HG03097 (cell line): ENCODE data around the gene ATP10B.

Experiments
- ATAC-seq: cut with Tn5 transposase; IDR thresholded peaks from one replicate; pipeline ENCODE4 v1.9.1; 2021; ENCODE audit not compliant: unreplicated experiment, low FRiP score

Gene ATP10B

GRCh38 chr5:160573318-160573717, 278.7 kb downstream of the ATP10B start:
- no peak for ATAC-seq

GRCh38 chr5:160567031-160567705, 284.8 kb downstream of the ATP10B start:
- ATAC-seq, result no peak

DNA sequence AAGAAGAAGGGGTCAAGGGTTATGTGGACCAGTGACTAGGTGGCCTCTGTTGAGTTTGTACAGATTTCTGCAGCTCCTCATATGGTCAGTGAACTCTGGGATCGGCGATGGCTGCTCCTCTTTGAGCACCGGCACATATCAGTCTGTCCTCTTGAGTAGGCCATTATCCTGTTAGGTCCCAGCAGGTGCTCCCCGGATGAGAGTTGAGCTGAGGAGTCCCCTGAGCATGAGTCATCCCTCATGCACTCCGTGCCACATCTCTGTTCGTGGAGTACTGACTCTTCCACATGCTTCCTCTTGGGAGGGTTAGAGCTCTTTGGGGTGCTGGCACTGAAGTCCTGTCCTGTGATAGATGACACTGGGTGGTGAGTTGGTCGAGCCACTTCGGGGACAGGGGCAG, 286.6 kb downstream of the ATP10B start:
- ATAC-seq, result no peak

DNA sequence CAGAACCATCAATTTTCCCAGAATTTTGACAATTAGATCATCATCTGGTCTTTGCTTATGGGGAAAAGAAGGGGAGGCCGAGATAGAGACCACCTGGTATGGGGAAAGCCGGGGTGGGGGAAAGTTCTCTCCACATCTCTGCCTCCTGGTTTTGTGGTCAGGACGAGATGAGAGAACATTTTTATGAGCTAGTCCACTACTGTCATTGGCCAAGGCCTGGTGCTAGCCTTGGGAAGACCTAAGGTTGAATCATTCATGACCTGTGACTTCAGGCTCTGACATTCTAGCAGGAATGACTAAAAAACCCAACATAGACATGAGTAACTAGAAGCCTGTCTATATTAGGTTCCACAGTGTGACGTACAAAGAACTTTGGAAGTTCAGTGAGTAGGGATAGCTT, 295.2 kb downstream of the ATP10B start:
- ATAC-seq, result no peak

GRCh38 chr5:160555971-160556631, 295.9 kb downstream of the ATP10B start:
- ATAC-seq, result no peak

DNA sequence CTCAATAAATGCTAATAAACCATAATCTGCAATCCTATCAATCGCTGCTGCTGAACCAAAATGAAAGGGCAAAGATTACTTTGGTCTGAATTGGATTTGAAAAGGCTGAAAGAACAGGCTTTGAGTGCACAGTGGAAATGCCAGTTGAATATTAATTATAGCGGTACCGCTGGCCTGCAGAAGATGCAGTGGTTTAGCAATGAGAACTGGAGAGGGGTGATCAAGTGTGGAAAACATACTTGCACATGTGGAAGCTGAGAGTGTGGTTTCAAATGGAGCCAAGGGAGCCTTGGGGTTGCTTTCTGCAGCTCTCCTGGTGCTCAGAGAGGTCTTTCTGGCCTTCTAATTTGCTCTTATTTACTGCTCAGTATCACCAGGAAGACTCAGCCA, 296.4 kb downstream of the ATP10B start:
- ATAC-seq, result no peak

DNA sequence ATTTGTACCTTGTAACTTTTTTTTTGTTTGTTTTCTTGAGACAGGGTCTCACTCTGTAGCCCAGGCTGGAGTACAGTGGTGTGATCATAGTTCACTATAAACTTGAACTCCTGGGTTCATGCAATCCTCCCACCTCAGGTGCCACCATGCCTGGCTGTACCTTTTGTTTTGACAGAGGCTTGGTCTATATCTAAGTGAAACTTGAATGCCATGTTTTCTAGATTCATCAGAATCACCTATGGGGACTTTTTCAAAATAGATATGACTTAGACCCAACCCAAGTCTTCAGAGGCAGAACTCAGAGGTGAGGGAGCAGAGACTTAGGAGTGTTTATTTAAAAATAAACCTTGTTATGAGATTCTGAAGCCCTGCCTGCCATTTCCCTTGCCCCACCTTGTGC, 301.9 kb downstream of the ATP10B start:
- no peak for ATAC-seq

DNA sequence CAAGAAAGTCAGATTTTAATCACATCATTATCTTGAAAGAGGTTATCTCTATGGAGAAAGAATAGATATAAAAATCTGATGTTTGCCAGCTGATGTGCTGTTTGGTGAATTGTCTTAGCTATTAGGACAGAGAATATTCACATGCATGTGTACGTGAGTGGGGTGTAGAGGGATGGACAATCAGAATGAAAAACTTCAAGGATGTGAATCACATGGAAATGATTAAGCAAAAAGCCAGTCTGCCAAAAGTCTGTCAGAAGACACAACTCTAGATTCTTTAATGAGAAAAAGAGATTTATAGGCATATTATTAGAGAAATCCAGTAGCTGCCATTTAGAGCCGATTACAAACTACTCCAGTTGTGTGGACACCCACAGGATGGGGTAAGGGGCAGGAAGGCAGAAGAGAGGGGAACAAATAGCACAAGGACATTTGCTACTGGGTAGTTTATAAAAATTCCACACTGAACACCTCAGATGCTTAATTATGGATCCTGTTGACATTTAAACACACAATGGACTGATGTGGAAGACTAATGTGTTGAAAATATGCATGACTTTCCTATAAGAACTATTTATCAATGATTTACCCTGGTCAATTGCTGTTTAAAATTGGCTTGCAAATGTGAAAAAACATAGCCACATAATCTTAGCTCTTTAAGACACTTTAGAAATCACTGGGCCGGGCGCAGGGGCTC, 302.9 kb downstream of the ATP10B start:
- no peak for ATAC-seq

DNA sequence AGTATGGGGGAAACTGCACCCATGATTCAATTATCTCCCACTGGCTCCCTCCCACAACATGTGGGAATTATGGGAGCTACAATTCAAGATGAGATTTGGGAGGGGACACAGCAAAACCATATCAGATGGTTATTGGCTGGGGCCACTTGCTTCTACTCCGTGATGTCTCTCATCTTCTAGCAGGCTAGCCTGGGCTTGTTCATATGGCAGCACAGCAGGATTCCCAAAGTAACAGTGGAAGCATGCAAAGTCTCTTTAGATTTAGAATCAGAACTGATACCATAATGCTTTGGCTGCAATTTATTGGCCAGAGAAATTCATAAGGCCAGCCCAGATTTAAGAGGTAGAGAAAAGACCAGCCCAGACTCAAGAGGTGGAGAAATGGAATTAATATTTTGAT, 304.1 kb downstream of the ATP10B start:
- ATAC-seq, result no peak

DNA sequence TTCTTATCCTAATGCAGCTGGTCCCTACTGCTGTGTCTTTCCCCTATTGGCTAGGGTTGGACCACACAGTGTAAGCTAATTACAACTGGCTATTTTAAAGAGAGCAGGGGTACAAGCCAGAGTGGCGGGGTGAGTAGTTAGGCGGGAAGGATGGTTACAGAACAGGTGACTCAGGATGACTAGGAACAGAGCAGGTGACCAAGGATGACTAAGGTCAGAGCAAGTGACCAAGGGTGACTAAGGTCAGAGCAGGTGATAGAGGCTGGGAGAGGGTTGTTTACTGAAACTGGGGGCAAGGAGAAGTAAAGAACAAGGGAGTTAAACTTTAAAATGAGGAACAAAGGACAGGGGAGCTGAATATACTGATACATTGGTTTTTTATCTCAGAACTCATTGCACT, 304.9 kb downstream of the ATP10B start:
- ATAC-seq, result no peak

DNA sequence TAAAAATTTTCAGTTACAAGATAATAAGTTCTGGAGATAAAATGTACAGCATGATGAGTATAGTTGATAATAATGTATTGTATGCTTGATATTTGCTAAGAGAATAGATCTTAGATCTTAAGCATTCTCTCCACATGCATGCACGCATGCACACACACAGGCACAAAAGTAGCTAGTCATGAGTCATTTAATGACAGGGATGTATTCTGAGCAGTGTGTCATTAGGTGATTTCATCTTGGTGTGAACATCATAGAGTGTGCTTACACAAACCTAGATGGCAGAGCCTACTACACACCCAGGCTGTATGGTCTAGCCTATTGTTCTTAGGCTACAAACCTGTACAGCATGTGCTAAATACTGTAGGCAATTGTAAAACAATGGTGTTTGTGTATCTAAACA, 306.2 kb downstream of the ATP10B start:
- no peak for ATAC-seq

GRCh38 chr5:160543395-160543794, 308.6 kb downstream of the ATP10B start:
- ATAC-seq, result no peak

- ATAC-seq, result no peak
These were observed 309.2 kb downstream of the ATP10B start for GRCh38 chr5:160542840-160543239.

- ATAC-seq, result no peak
These were observed 309.7 kb downstream of the ATP10B start for GRCh38 chr5:160542281-160542680.

- no peak for ATAC-seq
These were observed 312.6 kb downstream of the ATP10B start for GRCh38 chr5:160539431-160539830.

DNA sequence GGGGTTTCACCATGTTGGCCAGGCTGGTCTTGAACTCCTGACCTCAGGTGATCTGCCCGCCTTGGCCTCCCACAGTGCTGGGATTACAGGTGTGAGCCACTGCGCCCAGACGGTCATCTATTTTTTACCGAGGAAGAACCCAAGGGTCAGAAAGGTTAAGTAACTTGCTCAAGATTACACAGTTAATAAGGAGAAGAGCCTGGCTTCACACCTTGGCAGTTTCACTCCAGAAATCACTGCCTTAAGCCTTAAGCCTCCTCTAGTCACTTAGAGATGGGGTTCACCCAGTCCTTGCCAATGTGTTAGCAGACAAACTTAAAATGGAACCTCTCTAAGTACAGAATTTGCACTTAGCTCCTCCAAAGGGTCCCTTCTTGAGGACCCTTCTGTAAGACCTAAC, 314.1 kb downstream of the ATP10B start:
- no peak for ATAC-seq

- ATAC-seq, result no peak
These were observed 314.9 kb downstream of the ATP10B start for GRCh38 chr5:160537116-160537515.

- ATAC-seq, result no peak
These were observed 317.1 kb downstream of the ATP10B start for GRCh38 chr5:160534914-160535313.

DNA sequence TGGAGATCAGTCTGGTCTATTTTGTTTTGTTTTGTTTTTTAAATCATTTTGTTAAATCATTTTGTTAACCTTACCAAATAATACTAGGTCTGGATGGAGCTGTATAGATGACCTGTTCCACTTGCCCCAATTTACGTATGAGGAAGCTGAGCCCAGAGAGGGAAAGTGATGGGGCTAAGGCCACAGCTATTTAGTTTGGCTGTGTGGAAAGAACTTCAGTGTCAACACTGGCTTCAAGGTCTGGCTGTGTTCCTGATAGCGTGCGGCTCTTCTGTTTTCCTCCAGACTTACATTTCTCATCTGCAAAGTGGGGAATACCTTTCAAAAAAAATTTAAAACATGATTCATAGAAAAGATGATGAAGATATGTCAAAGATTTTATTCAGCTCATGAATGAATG, 317.9 kb downstream of the ATP10B start:
- no peak for ATAC-seq

- ATAC-seq, result no peak
These were observed 326.3 kb downstream of the ATP10B start for GRCh38 chr5:160525471-160526261.

DNA sequence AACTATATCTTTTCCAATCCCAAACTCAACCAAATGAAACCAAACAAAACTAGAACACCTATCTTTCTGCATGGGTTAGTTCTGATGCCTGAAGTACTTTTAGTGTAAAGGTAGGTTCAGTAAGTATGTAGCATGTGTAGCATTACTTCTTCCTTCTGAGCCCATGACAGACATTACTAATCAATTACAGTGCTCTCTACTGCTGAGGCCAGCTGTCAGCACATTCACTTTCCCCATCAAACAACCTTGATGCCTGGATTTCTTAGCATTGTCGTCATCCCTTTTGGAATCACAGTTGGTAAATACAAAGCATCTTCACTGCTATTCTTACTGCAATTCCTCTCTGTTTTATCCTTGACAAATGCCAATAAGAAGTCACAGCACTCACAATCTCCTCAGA, 327.2 kb downstream of the ATP10B start:
- no peak for ATAC-seq
